Uterus (tissue), 4 donors: ENCODE data around the gene GRIN2B. TPM values are rescaled to one million over a fixed set of nuclear protein-coding genes. Genes with fewer than 3 reads are reported as not detected.

Experiments used
- DNase-seq, 2 donors: peaks; one replicate each; pipeline ENCODE4 v3.0.0-alpha.2; 2019 to 2020
- H3K27ac ChIP-seq, 2 donors: fragments of 200-600 bp; sonication (generic); 1 replicate in 1 of 2; 2 replicates in 1 of 2; pipeline ENCODE4 v1.5.1; 2016 to 2018
- H3K27me3 ChIP-seq, 2 donors: fragments of 200-600 bp; sonication (generic); one replicate each; pipeline ENCODE4 v1.5.1; 2018 to 2019; ENCODE audit warnings: control low read depth in 1 of 2
- H3K36me3 ChIP-seq, 2 donors: fragments of 200-600 bp; sonication (generic); one replicate each; pipeline ENCODE4 v1.5.1; 2019; ENCODE audit warnings: control low read depth in 1 of 2
- H3K4me1 ChIP-seq, 2 donors: fragments of 200-600 bp; sonication (generic); one replicate each; pipeline ENCODE4 v1.5.1; 2018 to 2019; ENCODE audit warnings: control low read depth in 1 of 2
- H3K4me3 ChIP-seq, 2 donors: fragments of 200-600 bp; sonication (generic); 1 replicate in 1 of 2; 2 replicates in 1 of 2; pipeline ENCODE4 v1.5.1; 2018 to 2019; ENCODE audit warnings: mild to moderate bottlenecking in 1 of 2
- H3K9me3 ChIP-seq, 2 donors: fragments of 200-600 bp; sonication (generic); one replicate each; pipeline ENCODE4 v1.5.1; 2019; ENCODE audit warnings: control low read depth in 1 of 2
- POLR2A ChIP-seq, 2 donors: fragments of 450-650 bp; IDR thresholded peaks; one replicate each; pipeline ENCODE4 v1.6.1; 2016; ENCODE audit warnings: antibody characterized with exemption in 2 of 2, mild to moderate bottlenecking in 1 of 2, moderate library complexity in 1 of 2
- intact Hi-C: fragments of 100-400 bp; cut with DNase I; formaldehyde crosslinking; loops from one replicate; pipeline ENCODE4 v1.15.1; 2023; ENCODE audit warnings: low total_unique reads
- total RNA-seq, 4 donors: library from RNA; depleted of rRNA in 3 of 4; stranded (reverse); fragments of >200 nt in 3 of 4; gene quantifications; one replicate each; pipeline versions ENCODE4 v1.1.0 to v1.2.4, GENCODE V29; 2014 to 2023
- TF ChIP-seq, protein P1 (sequence below), 4 experiments: fragments of 200-600 bp in 2 of 4; fragments of 450-650 bp in 2 of 4; sonication (generic) in 2 of 4; IDR thresholded peaks; one replicate each; pipeline ENCODE4 v1.5.1; 2016 to 2019; ENCODE audit warnings: antibody characterized with exemption in 4 of 4, mild to moderate bottlenecking in 2 of 4, moderate library complexity in 1 of 4
- donor health status: DM: yes; HTN: yes; CAD: no.

Gene GRIN2B
- total RNA-seq, 4 donors from 2014 or later, result under 0.01 to 0.07 TPM; not detected in 2

- no peak for TF ChIP-seq POLR2A (IDR thresholded peaks at IDR 0.05)
- TF ChIP-seq, protein P1, sequence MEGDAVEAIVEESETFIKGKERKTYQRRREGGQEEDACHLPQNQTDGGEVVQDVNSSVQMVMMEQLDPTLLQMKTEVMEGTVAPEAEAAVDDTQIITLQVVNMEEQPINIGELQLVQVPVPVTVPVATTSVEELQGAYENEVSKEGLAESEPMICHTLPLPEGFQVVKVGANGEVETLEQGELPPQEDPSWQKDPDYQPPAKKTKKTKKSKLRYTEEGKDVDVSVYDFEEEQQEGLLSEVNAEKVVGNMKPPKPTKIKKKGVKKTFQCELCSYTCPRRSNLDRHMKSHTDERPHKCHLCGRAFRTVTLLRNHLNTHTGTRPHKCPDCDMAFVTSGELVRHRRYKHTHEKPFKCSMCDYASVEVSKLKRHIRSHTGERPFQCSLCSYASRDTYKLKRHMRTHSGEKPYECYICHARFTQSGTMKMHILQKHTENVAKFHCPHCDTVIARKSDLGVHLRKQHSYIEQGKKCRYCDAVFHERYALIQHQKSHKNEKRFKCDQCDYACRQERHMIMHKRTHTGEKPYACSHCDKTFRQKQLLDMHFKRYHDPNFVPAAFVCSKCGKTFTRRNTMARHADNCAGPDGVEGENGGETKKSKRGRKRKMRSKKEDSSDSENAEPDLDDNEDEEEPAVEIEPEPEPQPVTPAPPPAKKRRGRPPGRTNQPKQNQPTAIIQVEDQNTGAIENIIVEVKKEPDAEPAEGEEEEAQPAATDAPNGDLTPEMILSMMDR (IDR thresholded peaks at IDR 0.05), result no peak
Observed at GRCh38 chr12:13961971-13962370, 19.4 kb downstream of the GRIN2B start.

DNA sequence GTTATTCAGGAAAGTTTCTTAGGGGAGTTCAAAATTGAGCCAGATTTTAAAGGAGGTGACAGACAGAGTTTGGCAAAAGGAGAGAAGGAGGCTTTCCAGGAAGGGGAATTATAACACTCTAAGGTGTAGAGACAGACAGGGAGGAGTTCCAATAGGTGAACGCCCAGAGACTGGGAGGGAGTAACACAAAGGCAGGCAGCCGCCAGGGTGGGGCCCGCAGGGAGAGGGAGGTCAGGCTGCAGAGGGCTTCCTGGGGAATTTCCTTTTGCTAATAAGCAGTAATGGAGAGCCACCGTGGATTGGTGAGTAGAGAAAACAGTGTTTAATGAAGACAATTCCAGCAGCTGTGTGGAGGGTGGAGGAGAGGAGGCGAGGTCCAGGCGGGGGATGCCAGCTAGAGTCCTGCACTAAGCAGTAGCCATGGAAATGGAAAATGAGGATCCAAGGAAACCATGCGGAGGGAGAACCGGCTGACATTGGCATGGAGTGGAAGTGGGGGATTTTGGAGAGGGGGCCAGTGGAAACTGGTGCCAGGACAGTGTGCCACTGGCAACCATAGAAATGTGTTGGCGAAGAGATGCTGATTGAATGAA is 22.2 kb downstream of the GRIN2B start:
- no peak overlapping the region for H3K27ac ChIP-seq
- no peaks in the 10 kb centered on the region for H3K4me1 ChIP-seq
- TF ChIP-seq, protein P1 (IDR thresholded peaks at IDR 0.05), result no peak
- TF ChIP-seq POLR2A (IDR thresholded peaks at IDR 0.05), result no peak
- H3K9me3 ChIP-seq, result no peaks in the 10 kb centered on the region
- no peaks in the 10 kb centered on the region for H3K36me3 ChIP-seq
- no peak for DNase-seq
- H3K4me3 ChIP-seq, result no peak overlapping the region
- H3K27me3 ChIP-seq, result no peaks in the 10 kb centered on the region
- intact Hi-C loops, result no loop called here

More at GRCh38 chr12:13961971-13962370, 19.4 kb downstream of the GRIN2B start:
- DNase-seq, result no peak
- Histone ChIP-seq H3K27ac (no peak overlapping the region), H3K4me3 (no peak overlapping the region), H3K4me1 (no peaks in the 10 kb centered on the region), H3K36me3 (no peaks in the 10 kb centered on the region), H3K27me3 (no peaks in the 10 kb centered on the region), H3K9me3 (no peaks in the 10 kb centered on the region)
- intact Hi-C loops, result no loop called here

DNA sequence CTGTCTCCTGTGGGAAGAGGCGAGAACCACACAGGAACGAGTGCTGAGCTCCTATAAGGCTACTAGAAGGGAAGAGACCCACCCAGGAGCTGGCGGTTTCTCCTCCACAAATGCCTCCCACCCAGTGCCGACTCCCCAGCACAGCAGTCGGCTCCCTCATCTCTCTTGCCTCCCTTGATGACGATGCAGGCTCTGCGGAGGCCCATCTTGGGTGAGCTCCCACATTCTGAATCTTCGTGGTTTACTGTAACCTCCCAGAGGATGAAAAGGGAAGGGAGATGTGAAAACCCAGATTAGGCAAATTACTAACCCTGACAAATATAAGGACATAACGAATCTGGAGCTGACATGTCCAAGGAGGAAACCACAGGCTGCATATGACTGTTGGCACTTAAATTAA is 23.8 kb downstream of the GRIN2B start:
- H3K36me3 ChIP-seq, result no peaks in the 10 kb centered on the region
- no peaks in the 10 kb centered on the region for H3K27me3 ChIP-seq
- H3K4me1 ChIP-seq, result no peaks in the 10 kb centered on the region
- no peak overlapping the region for H3K27ac ChIP-seq
- DNase-seq, result no peak
- no peak for TF ChIP-seq POLR2A (IDR thresholded peaks at IDR 0.05)
- TF ChIP-seq, protein P1 (IDR thresholded peaks at IDR 0.05), result no peak
- no peaks in the 10 kb centered on the region for H3K9me3 ChIP-seq
- intact Hi-C loops, result no loop called here
- no peak overlapping the region for H3K4me3 ChIP-seq

DNA sequence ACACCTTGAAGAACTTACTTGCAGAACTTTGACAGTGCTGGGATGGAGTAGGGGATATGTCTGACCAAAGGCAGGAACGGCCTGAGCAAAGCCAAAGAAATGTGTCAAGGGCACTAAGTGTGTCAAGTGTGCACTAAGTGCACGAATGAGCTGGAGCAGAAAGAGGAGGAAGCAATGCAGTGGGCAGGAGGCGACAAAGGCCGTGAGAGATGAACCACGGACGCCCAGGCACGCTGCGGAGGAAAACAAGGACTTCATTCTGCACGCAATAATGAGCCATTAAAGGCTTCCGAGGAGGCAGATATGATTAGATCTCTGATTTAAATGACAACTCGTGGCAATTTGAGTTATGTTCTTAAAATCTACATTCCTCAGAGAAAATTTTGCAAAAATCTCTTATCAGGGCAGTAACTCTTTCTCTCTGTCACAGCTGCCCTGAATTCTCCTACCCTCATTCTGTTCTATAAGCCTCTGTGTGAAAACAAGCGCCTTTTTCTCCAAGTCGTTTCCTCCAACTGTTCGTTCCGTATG is 25.3 kb downstream of the GRIN2B start:
- Histone ChIP-seq H3K27me3 (no peaks in the 10 kb centered on the region), H3K9me3 (no peaks in the 10 kb centered on the region), H3K4me1 (no peaks in the 10 kb centered on the region), H3K4me3 (no peak overlapping the region), H3K36me3 (no peaks in the 10 kb centered on the region), H3K27ac (no peak overlapping the region)
- no peak for TF ChIP-seq POLR2A (IDR thresholded peaks at IDR 0.05)
- TF ChIP-seq, protein P1 (IDR thresholded peaks at IDR 0.05), result no peak
- intact Hi-C loops, result no loop called here
- no peak for DNase-seq

DNA sequence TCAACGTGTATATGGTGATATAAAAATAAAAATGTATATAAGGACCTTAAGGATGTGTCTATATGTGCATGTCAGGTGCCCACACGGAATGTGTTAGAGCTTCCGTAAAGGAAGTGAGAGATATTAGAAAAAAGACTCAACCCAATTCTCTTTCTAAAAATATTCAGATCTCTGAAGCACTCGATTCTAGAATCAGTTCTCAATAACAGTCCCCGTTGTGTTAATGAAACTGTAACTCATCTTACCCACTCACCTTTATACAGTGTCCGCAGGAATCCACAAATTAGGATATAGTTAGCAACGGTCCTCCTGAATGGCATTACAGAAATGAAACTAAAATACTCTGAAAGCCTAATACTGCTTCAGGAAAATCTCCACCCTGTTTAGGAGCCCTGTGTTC is 29.3 kb downstream of the GRIN2B start:
- H3K4me3 ChIP-seq, result no peak overlapping the region
- intact Hi-C loops, result no loop called here
- no peaks in the 10 kb centered on the region for H3K4me1 ChIP-seq
- no peaks in the 10 kb centered on the region for H3K27me3 ChIP-seq
- H3K9me3 ChIP-seq, result no peaks in the 10 kb centered on the region
- no peak for DNase-seq
- no peak overlapping the region for H3K27ac ChIP-seq
- no peaks in the 10 kb centered on the region for H3K36me3 ChIP-seq
- TF ChIP-seq, protein P1 (IDR thresholded peaks at IDR 0.05), result no peak
- TF ChIP-seq POLR2A (IDR thresholded peaks at IDR 0.05), result no peak
